ENCODE results near the gene TENM4.

The TENM4 gene

DNA sequence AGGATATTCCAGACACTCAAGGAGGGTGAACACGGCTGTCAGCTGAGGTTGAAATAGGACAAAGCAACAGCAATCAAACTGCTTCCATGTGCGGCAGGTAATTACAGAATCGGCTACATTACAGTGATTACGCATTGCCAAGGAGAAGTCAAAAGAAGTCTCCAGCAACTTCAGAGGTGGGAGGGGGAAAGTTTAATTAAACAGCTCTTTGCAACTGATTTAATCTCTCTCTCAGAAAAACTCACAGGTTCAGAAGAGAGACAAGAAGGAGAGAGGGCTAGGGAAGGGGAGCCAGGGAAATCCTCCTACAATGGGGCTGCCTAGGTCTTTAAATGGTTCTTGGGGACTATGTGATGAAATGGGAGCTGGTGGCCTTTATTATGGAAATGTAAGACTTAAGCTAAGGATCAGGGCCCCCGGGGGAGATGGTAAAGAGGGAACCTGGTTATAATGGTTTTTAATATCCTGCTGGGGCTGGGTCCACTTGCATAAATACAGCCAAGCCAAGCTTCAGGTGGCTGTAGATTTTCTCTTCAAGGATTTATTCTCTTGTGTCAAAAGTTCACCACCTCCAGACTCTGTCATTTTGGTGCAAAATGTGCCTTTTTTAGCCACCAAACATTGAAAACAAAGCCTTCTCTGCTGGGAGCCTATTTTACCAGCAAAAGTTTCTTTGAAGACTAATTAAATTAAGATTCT is 511.5 kb downstream of the TENM4 start:
- TF ChIP-seq BACH2 (CRISPR knock-in tag; IDR thresholded peaks at IDR 0.05; ENCODE audit: borderline replicate concordance) (no peak), PPARA (CRISPR knock-in tag; IDR thresholded peaks at IDR 0.05; ENCODE audit: borderline replicate concordance) (no peak), CSRNP3 (CRISPR knock-in tag; IDR thresholded peaks at IDR 0.05) (no peak), ZFP3 (CRISPR knock-in tag; IDR thresholded peaks at IDR 0.05) (no peak)
- ATAC-seq, result no peak

DNA sequence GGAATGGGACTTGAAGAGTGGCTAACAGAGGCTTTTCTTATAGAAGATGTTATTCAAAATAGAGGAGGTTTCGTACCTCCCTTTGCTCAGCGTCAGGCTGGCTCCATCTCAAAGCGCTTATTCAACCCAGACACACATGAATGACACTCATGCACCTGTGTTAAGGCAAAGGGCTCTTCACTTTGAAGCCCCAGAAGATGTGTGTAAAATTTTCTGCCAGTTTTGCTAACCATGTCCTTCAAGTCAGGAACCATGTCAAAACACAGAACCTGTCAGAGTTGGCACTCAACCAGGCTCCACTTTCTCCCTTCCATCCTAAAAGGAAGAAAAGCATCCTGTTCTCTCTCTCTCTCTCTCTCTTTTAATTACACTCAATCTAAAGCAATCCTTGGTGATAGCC is 513.3 kb downstream of the TENM4 start:
- TF ChIP-seq, protein P1, sequence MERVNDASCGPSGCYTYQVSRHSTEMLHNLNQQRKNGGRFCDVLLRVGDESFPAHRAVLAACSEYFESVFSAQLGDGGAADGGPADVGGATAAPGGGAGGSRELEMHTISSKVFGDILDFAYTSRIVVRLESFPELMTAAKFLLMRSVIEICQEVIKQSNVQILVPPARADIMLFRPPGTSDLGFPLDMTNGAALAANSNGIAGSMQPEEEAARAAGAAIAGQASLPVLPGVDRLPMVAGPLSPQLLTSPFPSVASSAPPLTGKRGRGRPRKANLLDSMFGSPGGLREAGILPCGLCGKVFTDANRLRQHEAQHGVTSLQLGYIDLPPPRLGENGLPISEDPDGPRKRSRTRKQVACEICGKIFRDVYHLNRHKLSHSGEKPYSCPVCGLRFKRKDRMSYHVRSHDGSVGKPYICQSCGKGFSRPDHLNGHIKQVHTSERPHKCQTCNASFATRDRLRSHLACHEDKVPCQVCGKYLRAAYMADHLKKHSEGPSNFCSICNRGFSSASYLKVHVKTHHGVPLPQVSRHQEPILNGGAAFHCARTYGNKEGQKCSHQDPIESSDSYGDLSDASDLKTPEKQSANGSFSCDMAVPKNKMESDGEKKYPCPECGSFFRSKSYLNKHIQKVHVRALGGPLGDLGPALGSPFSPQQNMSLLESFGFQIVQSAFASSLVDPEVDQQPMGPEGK (CRISPR knock-in tag; IDR thresholded peaks at IDR 0.05; ENCODE audit: borderline replicate concordance), result no peak
- TF ChIP-seq SNAI2 (CRISPR knock-in tag; IDR thresholded peaks at IDR 0.05), result no peak
- no peak for TF ChIP-seq POU6F1 (CRISPR knock-in tag; IDR thresholded peaks at IDR 0.05; ENCODE audit: borderline replicate concordance, low read depth)
- TF ChIP-seq PPARA (CRISPR knock-in tag; IDR thresholded peaks at IDR 0.05; ENCODE audit: borderline replicate concordance), result no peak
- no peak for TF ChIP-seq ISL1 (CRISPR knock-in tag; IDR thresholded peaks at IDR 0.05)
- TF ChIP-seq CSDC2 (CRISPR knock-in tag; IDR thresholded peaks at IDR 0.05), result no peak
- no peak for TF ChIP-seq GLIS3 (CRISPR knock-in tag; IDR thresholded peaks at IDR 0.05)
- no peak for TF ChIP-seq ZFP3 (CRISPR knock-in tag; IDR thresholded peaks at IDR 0.05)
- no peak for TF ChIP-seq CREB5 (CRISPR knock-in tag; IDR thresholded peaks at IDR 0.05; ENCODE audit: low read depth)
- TF ChIP-seq ZFP30 (CRISPR knock-in tag; IDR thresholded peaks at IDR 0.05), result no peak
- no peak for TF ChIP-seq ZC3H10 (CRISPR knock-in tag; IDR thresholded peaks at IDR 0.05)
- no peak for TF ChIP-seq BACH2 (CRISPR knock-in tag; IDR thresholded peaks at IDR 0.05; ENCODE audit: borderline replicate concordance)
- no peak for TF ChIP-seq ARNTL (CRISPR knock-in tag; IDR thresholded peaks at IDR 0.05; ENCODE audit: borderline replicate concordance, low read depth)
- no peak for ATAC-seq

DNA sequence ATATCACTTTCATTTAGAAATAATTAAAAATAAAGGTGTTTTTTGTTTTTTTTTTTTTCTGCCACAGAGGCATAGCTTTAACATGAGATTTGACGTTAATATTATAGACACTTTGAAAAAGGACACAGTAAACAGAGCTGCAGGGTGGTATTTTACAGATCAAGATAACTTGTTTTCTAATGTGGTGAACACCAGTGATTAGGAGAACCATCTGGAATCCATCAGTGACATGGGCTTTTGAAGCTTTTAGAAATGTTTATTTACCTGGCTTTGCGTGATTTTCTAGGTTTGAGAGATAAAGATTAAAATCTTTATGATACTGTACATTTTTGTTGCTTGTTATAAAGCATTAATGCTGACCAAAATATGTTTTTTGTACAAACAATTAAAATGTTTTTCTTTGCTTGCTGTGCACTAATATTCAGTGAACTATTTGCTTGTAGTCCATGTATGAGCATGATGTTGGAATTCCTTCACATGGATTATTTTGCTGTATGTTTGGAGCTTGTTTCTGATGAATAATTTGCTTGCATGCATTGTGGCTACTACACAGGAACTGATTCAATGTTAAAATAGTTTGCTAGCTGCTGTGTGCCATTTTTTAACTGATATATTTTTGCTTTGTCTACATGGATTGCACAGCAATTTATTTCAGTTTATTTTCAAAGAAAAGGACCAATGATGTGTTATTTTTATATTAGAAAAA is 514.0 kb downstream of the TENM4 start:
- ATAC-seq, result peak; percentile 31; the same call in 1 of the 3 replicates

More for the DNA sequence above, 514.0 kb downstream of the TENM4 start:
- TF ChIP-seq TCF4 (CRISPR knock-in tag; IDR thresholded peaks at IDR 0.05; ENCODE audit: borderline replicate concordance) (peak; percentile 90), TSHZ2 (CRISPR knock-in tag; IDR thresholded peaks at IDR 0.05) (peak; percentile 66; the same call in 1 of the 2 replicates), ZNF565 (CRISPR knock-in tag; conservative IDR thresholded peaks at IDR 0.05; ENCODE audit: low read depth) (no peak)
